SK-N-SH treated with all-trans-retinoic acid at 6 μM for 48 hours (cell line): ENCODE results near the gene ST6GALNAC4.

Source experiments
- ARNTL ChIP-seq: fragments of 450-650 bp; formaldehyde crosslinking; IDR thresholded peaks from 2 replicates; pipeline ENCODE4 v1.5.0; 2020; ENCODE audit warnings: low read depth, mild to moderate bottlenecking, moderate library complexity, borderline replicate concordance
- CSDC2 ChIP-seq: fragments of 250-450 bp; sonication (Bioruptor Pico); IDR thresholded peaks from 2 replicates; pipeline ENCODE4 v1.5.0; 2020; ENCODE audit warnings: mild to moderate bottlenecking, moderate library complexity
- CSRNP3 ChIP-seq: fragments of 250-450 bp; sonication (Bioruptor Pico); IDR thresholded peaks from 2 replicates; pipeline ENCODE4 v1.5.1; 2021; ENCODE audit warnings: mild to moderate bottlenecking, moderate library complexity
- SNAI2 ChIP-seq: fragments of 250-450 bp; sonication (Bioruptor Pico); IDR thresholded peaks from 2 replicates; pipeline ENCODE4 v1.5.0; 2020; ENCODE audit warnings: mild to moderate bottlenecking, moderate library complexity
- TCF4 ChIP-seq: fragments of 250-450 bp; sonication (Bioruptor Pico); IDR thresholded peaks from 2 replicates; pipeline ENCODE4 v1.8.0; 2021; ENCODE audit warnings: mild to moderate bottlenecking, moderate library complexity, borderline replicate concordance
- ZNF565 ChIP-seq: fragments of 450-650 bp; formaldehyde crosslinking; conservative IDR thresholded peaks from 2 replicates; pipeline ENCODE4 v1.5.0; 2020; ENCODE audit warnings: low read depth, mild to moderate bottlenecking, moderate library complexity
- ZNF70 ChIP-seq: fragments of 450-650 bp; formaldehyde crosslinking; IDR thresholded peaks from 2 replicates; pipeline ENCODE4 v1.5.0; 2020; ENCODE audit warnings: mild to moderate bottlenecking, moderate library complexity
- ZNF8 ChIP-seq: fragments of 450-650 bp; formaldehyde crosslinking; IDR thresholded peaks from 2 replicates; pipeline ENCODE4 v1.5.0; 2020; ENCODE audit warnings: mild to moderate bottlenecking, moderate library complexity

- TF ChIP-seq CSRNP3 (CRISPR knock-in tag), result no peak
- no peak for TF ChIP-seq TCF4 (CRISPR knock-in tag)
- no peak for TF ChIP-seq CSDC2 (CRISPR knock-in tag)
- TF ChIP-seq SNAI2, result no peak
- no peak for TF ChIP-seq ZNF565 (CRISPR knock-in tag)
- no peak for TF ChIP-seq ZNF70 (CRISPR knock-in tag)
- no peak for TF ChIP-seq ARNTL (CRISPR knock-in tag)
- TF ChIP-seq ZNF8 (CRISPR knock-in tag), result no peak
Observed at GRCh38 chr9:127877566-127877998, 39.3 kb downstream of the ST6GALNAC4 start, which contains the start of gene AK1.
